Karpas-422 (cell line): ENCODE measurements around the gene MOV10L1. TPM values are rescaled to one million over a fixed set of nuclear protein-coding genes. Genes with fewer than 3 reads are reported as not detected.

Experiments
- DNase-seq: peaks from one replicate; pipeline ENCODE4 v3.0.0-alpha.2; 2015
- H2AFZ ChIP-seq: fragments of 200-600 bp; sonication (generic); 2 replicates; pipeline ENCODE4 v1.6.1; 2014; ENCODE audit warnings: antibody characterized with exemption, low read length, mixed read lengths
- H3K27ac ChIP-seq: fragments of 200-600 bp; sonication (generic); 2 replicates; pipeline ENCODE4 v1.5.1; 2014; ENCODE audit warnings: mild to moderate bottlenecking, low read length, moderate library complexity
- H3K27me3 ChIP-seq: fragments of 200-600 bp; sonication (generic); 2 replicates; pipeline ENCODE4 v1.6.1; 2014; ENCODE audit warnings: low read length, mixed read lengths
- H3K36me3 ChIP-seq: fragments of 200-600 bp; sonication (generic); 2 replicates; pipeline ENCODE4 v1.6.1; 2014; ENCODE audit warnings: low read length, mixed read lengths; ENCODE audit not compliant: insufficient read depth
- H3K4me1 ChIP-seq: fragments of 200-600 bp; sonication (generic); 2 replicates; pipeline ENCODE4 v1.6.1; 2014; ENCODE audit warnings: mild to moderate bottlenecking, low read length, mixed read lengths
- H3K4me2 ChIP-seq: fragments of 200-600 bp; sonication (generic); 2 replicates; pipeline ENCODE4 v1.6.1; 2014; ENCODE audit warnings: low read length, low read depth, mild to moderate bottlenecking; ENCODE audit not compliant: poor library complexity, severe bottlenecking
- H3K4me3 ChIP-seq: fragments of 200-600 bp; sonication (generic); 2 replicates; pipeline ENCODE4 v1.5.1; 2014; ENCODE audit warnings: mild to moderate bottlenecking, antibody characterized with exemption, low read length, mixed read lengths
- H3K79me2 ChIP-seq: fragments of 200-600 bp; sonication (generic); 2 replicates; pipeline ENCODE4 v1.6.1; 2014; ENCODE audit warnings: mild to moderate bottlenecking, low read length, mixed read lengths
- H3K9ac ChIP-seq: fragments of 200-600 bp; sonication (generic); 2 replicates; pipeline ENCODE4 v1.6.0; 2014; ENCODE audit warnings: low read length
- H3K9me2 ChIP-seq: fragments of 200-600 bp; sonication (generic), shearing (Covaris generic); replicated peaks from 2 replicates; pipeline ENCODE4 v1.6.0; 2014; ENCODE audit warnings: mild to moderate bottlenecking, low read length, moderate library complexity; ENCODE audit not compliant: insufficient read depth
- H3K9me3 ChIP-seq: fragments of 300-700, 200-600 bp; sonication (generic); 2 replicates; pipeline ENCODE4 v1.6.1; 2014; ENCODE audit warnings: low read length, mixed read lengths
- H4K20me1 ChIP-seq: fragments of 200-600 bp; sonication (generic); 2 replicates; pipeline ENCODE4 v1.6.1; 2014; ENCODE audit warnings: mild to moderate bottlenecking, antibody characterized with exemption, low read length, low read depth; ENCODE audit not compliant: insufficient read depth
- total RNA-seq: library from RNA; depleted of rRNA; stranded (reverse); fragments of >200 nt; shearing (Covaris generic); gene quantifications from 2 replicates; pipeline ENCODE4 v1.2.3, GENCODE V29; 2014; ENCODE audit warnings: low replicate concordance

MOV10L1 gene
- total RNA-seq, 1 experiment from 2014 or later: 2.9 TPM

DNA sequence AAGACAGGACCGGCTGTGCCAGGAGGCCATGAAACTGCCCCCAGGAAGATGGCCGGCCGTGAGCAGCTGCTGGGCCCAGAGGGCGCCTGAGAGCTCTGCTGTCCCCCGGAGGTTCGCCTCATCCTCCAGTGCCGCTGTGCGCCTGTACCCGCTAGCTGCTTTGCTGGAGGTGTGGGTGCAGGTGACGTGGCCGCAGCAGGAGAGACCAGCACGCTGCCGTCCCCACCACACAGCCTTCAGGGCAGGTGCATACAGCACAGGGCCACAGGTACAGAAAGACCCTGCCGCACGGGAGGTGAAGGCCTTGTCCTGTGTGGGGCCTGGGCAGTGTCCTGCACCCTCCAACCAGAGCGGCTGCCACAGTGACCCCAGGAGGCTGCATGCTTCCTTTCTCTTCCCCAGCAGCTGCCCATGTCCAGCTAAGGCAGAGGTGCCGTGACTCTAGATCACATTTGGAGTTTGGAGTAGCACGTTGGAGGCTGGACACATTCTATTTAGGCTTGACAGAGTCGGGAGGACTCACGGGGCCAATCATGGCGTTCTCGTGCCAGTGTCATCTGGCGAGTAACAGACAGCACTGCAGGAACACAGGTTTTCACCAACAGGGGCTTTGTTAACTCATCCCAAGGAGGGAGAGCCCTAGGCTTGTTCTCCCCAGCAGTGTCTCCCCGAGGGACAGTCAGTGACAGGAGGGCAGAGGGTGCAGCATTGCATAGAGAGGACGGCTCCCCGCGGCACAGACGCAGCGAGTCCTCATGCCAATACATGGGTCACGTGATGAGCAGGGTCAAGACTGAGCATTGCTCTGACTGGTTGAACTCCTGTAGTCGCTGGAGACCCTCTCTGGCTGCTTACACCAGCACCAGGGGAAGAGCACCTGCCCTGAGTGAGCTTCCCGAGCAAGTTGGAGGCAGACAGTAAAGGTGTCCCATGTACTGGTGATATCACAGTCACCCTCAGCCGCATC, 62.0 kb downstream of the MOV10L1 start:
- no peaks in the 10 kb centered on the region for H3K79me2 ChIP-seq
- no peak overlapping the region for H3K27ac ChIP-seq
- H3K36me3 ChIP-seq: no peaks in the 10 kb centered on the region
- H3K27me3 ChIP-seq: no peaks in the 10 kb centered on the region
- DNase-seq: no peak
- H3K9me2 ChIP-seq: no peaks in the 10 kb centered on the region
- no peak overlapping the region for H2AFZ ChIP-seq
- no peaks in the 10 kb centered on the region for H3K9me3 ChIP-seq
- H3K4me3 ChIP-seq: no peak overlapping the region
- H3K4me2 ChIP-seq: no peak overlapping the region
- no peaks in the 10 kb centered on the region for H4K20me1 ChIP-seq
- no peak overlapping the region for H3K9ac ChIP-seq
- peaks cover 12% of the 10 kb centered on the region for H3K4me1 ChIP-seq

DNA sequence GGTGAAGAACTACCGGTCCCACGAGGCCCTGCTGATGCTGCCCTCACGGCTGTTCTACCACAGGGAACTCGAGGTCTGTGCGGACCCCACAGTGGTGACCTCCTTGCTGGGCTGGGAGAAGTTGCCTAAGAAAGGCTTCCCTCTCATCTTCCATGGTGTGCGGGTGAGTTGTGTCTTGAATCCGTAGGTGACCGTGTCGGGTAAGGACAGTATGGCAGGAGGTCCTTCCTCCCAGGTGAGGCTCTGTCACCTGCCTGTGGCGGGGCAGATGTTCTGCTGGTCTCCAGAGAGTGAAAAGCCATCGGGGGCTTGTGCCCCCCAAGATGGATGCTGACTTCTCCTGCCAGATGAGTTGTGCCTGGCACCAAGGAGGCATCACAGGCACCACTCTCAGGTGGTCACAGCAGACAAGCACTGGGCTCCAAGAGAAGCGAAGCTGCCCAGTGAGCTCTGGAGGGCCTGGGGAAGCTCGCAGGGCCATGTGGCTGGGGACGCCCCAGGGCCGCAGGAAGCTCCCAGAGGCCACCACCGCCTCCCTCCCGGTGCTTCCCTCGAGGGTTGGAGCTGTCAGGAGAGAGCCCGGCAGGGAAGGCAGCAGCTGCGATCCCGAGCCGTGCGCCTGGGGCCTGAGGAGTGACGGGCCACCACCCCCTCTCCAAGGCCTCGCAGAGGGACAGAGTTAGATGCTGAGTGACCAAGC, 63.4 kb downstream of the MOV10L1 start:
- DNase-seq: no peak
- no peak overlapping the region for H3K4me3 ChIP-seq

DNA sequence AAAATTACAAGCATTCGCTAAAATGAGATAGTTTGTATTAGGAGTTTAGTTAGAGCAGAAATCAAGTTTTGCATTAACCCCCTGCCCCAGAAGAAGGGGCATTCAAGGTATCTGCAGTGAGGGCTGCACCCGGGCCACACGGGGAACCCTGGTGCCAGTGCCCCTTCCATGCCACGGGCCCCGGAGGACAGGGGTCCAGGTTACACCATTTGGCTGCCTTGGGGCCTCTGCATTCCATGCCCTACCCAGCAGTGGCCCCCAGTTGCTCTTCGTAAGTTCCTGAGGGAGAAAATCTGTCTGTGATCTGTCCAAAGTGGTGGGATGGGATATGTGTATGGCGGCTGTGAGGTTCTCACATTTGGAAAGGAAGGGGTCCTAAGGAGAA, 63.9 kb downstream of the MOV10L1 start:
- Histone ChIP-seq H4K20me1 (no peaks in the 10 kb centered on the region), H2AFZ (no peak overlapping the region), H3K9me3 (no peaks in the 10 kb centered on the region), H3K9ac (no peak overlapping the region), H3K79me2 (no peaks in the 10 kb centered on the region), H3K27me3 (no peaks in the 10 kb centered on the region), H3K4me1 (peaks cover 29% of the 10 kb centered on the region), H3K9me2 (no peaks in the 10 kb centered on the region), H3K4me3 (no peak overlapping the region), H3K27ac (no peak overlapping the region), H3K36me3 (no peaks in the 10 kb centered on the region), H3K4me2 (no peak overlapping the region)
- no peak for DNase-seq

More for the DNA sequence above, 63.4 kb downstream of the MOV10L1 start:
- no peaks in the 10 kb centered on the region for H3K36me3 ChIP-seq
- H3K79me2 ChIP-seq: no peaks in the 10 kb centered on the region
- no peak overlapping the region for H3K4me2 ChIP-seq
- H4K20me1 ChIP-seq: no peaks in the 10 kb centered on the region
- no peak overlapping the region for H2AFZ ChIP-seq
- H3K4me1 ChIP-seq: peaks cover 24% of the 10 kb centered on the region
- no peaks in the 10 kb centered on the region for H3K9me2 ChIP-seq
- H3K27me3 ChIP-seq: no peaks in the 10 kb centered on the region
- H3K27ac ChIP-seq: no peak overlapping the region
- no peaks in the 10 kb centered on the region for H3K9me3 ChIP-seq
- H3K9ac ChIP-seq: no peak overlapping the region

DNA sequence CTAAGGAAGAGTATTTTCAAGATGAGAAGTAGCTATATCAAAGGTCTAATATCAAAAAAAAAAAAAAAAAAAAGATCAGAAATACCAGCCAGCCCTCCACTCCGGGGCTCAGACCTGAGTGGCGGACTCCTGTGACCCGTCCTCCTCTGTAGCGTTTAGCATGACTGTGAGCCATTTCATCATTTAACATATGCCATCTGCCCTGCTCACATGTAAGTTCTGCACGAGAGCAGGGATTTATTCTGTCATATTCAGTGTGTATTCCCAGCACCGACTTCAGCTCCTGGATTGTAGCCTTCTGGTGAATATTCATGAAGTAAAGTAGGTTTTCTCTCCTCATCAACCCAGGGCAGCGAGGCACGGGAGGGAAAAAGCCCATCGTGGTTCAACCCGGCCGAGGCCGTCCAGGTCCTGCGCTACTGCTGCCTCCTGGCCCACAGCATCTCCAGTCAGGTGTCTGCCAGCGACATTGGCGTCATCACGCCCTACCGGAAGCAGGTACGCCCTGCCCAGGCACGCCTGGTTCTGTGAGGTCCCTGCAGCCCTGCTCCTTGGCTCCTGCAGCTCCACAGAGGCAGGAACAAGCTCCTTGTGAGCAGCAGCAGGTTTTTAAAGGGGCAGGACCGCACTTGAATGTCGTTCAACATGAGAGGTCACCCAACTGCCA, 68.0 kb downstream of the MOV10L1 start:
- Histone ChIP-seq H3K4me2 (peak overlapping the region; percentile 41), H3K79me2 (no peaks in the 10 kb centered on the region), H3K27me3 (no peaks in the 10 kb centered on the region), H2AFZ (no peak overlapping the region), H3K4me1 (peaks cover 26% of the 10 kb centered on the region), H4K20me1 (no peaks in the 10 kb centered on the region), H3K9me3 (no peaks in the 10 kb centered on the region), H3K4me3 (no peak overlapping the region), H3K27ac (no peak overlapping the region), H3K36me3 (no peaks in the 10 kb centered on the region), H3K9ac (no peak overlapping the region), H3K9me2 (no peaks in the 10 kb centered on the region)
- no peak for DNase-seq

DNA sequence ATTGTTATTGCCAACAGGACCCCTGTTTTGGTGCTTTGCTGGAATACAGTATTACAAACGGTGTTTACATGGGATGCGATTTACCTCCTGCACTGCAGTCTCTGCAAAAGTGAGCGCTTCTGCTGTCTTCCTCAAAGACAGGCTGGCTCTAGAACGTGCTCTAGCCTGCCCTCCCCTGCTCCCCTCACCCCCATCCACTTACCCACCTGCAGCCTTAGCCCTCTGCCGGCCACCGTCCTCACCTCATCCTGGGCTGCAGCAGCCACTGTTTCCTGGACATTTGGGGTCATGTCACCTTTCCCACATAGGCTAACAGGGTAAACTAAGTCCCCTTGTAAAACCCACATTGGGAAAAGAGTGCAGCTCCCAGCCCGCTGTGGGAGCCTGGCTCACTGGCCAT, 71.1 kb downstream of the MOV10L1 start:
- Histone ChIP-seq H3K9me3 (no peaks in the 10 kb centered on the region), H3K9ac (no peak overlapping the region), H3K4me1 (peaks cover 26% of the 10 kb centered on the region), H2AFZ (no peak overlapping the region), H3K27ac (no peak overlapping the region), H3K27me3 (no peaks in the 10 kb centered on the region), H3K9me2 (no peaks in the 10 kb centered on the region), H3K4me3 (no peak overlapping the region), H4K20me1 (no peaks in the 10 kb centered on the region), H3K79me2 (no peaks in the 10 kb centered on the region), H3K36me3 (no peaks in the 10 kb centered on the region), H3K4me2 (no peak overlapping the region)
- no peak for DNase-seq

DNA sequence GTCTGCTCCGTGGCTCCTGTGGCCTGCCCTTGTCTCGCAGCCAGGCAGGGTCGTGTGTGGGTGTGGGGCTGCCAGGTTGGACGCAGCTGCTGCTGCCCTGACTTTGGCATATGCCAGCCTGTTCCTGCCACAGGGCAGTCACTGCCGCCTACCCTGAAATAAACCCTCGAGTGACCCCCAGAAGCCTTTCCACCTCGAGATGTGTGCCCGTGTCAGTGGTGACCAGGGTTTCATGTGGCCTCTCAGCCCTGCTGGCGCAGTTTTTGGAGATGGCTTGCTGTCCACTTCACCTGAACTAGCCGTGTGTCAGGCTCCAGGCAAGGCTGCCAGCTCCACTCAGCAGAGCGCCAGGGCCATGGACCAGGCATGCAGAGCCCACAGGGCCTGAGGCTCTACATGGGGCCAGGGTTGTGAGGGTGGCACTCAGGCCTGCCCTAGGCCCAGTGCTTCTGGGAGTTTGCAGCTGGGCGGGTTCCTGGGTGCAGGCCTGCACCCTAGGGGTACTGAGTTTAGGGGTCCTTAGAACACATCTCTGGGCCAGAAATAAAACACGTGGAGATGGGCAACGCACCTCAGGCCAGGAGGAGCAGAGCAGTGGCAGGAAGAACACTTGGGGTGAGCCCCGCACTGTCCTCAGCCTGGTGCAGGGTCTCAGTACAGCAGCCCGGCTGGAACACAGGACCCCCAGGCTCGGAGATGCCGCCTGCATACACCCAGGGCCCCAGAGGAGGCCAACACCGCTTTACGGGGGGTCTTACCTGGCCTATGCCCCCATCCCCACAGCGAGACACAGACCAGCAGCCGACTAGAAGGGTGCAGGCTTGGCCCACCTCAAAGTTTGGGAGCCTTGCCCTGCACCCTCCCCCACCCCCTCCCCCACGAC, 71.9 kb downstream of the MOV10L1 start:
- Histone ChIP-seq H3K4me1 (peaks cover 23% of the 10 kb centered on the region), H2AFZ (no peak overlapping the region), H3K9me2 (no peaks in the 10 kb centered on the region), H3K9ac (no peak overlapping the region), H3K9me3 (no peaks in the 10 kb centered on the region), H3K27ac (no peak overlapping the region), H3K36me3 (no peaks in the 10 kb centered on the region), H3K4me2 (no peak overlapping the region), H3K27me3 (no peaks in the 10 kb centered on the region), H3K79me2 (no peaks in the 10 kb centered on the region), H3K4me3 (no peak overlapping the region), H4K20me1 (no peaks in the 10 kb centered on the region)
- DNase-seq: no peak

DNA sequence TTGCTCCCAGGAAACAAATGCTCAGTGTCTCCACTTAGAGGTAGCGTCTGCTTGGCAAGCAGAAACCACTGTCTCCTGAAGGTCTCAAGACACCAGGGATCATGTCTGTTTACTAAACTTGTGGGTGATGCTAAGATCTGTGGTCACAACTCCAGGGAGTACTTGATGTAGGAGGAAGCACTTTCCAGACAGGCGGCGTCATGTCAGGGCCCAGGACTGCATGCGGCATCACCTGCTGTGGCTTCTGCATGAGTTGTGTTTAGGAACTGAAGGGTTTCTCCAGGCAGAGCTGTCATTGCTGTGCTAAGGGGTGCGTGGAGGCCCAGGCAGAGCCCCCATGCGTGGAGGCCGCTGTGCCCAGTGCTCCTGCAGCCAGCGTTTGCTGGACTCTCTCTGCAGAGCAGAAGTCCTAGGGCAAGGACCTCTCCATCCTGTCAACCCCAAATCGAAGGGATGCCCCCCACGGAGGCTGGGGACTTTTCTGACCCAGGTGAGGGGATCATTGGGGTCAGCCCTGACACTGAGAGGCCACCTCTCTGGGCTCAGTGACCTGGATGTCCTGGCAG, 72.7 kb downstream of the MOV10L1 start:
- no peak overlapping the region for H3K9ac ChIP-seq
- peaks cover 16% of the 10 kb centered on the region for H3K4me1 ChIP-seq
- H4K20me1 ChIP-seq: no peaks in the 10 kb centered on the region
- no peaks in the 10 kb centered on the region for H3K9me2 ChIP-seq
- H3K27me3 ChIP-seq: no peaks in the 10 kb centered on the region
- H3K9me3 ChIP-seq: no peaks in the 10 kb centered on the region
- DNase-seq: no peak
- H2AFZ ChIP-seq: no peak overlapping the region
- H3K4me3 ChIP-seq: no peak overlapping the region
- no peaks in the 10 kb centered on the region for H3K36me3 ChIP-seq
- no peaks in the 10 kb centered on the region for H3K79me2 ChIP-seq
- H3K27ac ChIP-seq: no peak overlapping the region
- H3K4me2 ChIP-seq: no peak overlapping the region
